GM19455 (cell line): Measurements from ENCODE around the gene DOK6.

Experiments used
- ATAC-seq: cut with Tn5 transposase; IDR thresholded peaks from one replicate; pipeline ENCODE4 v1.9.1; 2021; ENCODE audit not compliant: unreplicated experiment

DOK6 gene

DNA sequence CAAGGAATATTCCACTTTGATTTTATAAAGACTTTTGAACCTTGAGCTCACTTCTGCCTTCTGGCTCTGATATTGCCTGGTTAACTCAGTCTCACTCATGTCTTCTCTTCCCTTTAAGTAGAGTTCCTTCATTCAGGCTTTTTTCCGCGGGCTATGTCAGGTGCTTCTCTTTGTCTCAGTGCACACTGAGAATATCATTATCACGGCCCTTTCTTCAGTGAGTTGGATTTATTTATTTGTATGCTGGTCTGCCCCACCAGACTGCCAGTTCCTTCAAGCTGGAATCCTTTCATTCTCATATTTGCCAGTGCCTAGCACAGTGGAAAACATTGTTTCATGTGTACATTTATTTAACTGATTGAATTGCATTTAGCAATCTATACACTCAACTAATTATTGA, 136.5 kb downstream of the DOK6 start:
- ATAC-seq, result no peak

DNA sequence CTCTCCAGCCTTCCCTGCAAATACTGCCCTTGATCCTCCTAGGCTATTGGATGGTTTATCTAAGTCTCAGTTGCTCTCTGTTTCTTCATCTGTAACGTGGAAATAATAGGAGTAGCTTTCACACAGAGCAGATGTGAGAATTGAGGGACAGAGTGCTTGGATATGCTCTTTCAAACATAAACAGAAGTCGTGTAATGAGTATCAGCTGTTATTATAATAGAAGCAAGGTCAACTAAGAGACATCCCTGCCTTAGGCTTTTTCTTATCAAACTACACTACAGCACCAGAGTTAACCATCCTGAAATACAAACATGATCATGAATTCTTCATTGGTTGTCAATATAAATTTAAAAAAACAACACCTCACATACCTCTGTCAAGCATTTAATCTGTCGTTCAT, 138.2 kb downstream of the DOK6 start:
- ATAC-seq, result no peak

DNA sequence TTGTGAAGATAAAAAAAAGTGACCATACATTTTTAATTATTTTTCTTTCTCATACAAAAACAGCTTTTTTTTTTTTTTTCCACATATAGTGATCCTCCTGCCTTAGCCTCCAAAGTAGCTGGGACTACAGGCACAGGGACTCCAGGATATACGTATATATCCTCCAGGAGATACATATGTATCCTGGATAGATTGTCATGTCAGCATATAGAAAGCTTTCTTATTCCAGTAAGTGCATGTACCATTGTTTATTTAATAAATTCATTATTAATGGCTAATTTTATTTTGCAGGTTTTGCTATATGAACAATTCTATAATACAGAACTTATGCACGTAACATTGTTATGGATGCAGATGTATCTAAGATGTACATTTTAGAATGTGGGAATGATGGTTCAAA, 138.7 kb downstream of the DOK6 start:
- no peak for ATAC-seq

DNA sequence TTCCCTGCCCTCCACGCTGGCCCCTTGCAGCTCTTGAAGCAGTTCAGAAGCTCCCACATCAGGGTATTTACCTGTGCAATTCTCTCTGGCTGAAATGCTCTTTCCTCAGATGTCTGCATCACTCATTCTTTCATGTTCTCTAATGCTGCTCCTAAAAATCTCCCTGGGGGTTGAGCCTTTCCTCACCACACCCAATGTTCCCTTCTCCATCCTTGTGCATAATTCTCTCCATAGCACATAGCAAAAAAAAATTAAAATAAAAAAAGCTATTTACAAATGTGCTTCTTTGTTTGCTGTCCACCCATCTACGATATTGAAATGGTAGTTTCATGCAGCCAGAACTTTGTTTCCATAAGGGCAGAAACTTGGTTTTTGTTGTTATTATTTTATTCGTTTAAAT, 155.5 kb downstream of the DOK6 start:
- ATAC-seq, result no peak

DNA sequence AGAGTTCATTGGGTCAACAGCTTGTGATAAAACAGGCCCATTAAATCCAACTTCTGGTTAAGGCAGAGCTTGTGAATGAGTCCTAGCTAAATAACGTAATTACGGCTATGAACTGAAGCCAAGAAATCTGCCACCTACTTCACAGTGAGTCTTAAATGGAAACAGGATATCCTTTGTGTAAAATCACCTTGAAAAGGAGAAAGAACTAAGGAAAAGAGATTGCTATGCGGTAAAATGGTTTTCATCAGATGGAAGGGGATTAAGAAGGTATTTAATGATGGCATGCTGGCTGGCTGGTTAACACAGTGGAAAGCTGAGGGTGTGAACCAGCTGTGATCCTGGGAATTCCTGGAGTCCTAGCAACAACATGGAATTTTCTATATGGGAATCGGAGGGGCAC, 156.6 kb downstream of the DOK6 start:
- no peak for ATAC-seq

DNA sequence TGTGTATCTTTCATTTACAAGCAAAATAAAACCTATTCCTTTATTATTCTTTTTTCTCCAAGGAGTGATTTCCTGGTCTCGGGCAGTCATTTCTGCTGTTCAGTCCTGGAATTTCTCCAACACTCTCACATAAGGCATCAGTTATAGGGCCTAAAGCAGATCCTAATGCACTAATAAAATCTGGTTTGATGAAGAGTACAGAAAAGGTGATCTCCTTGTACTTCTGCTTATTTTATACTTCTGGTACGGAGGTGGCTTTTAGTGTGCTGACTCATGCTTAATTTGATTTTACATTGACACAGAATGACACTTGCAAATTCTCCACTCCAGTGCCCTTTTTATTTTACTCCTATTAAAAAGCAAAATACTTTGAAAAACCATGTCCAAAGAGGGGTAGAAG, 157.4 kb downstream of the DOK6 start:
- ATAC-seq, result no peak

DNA sequence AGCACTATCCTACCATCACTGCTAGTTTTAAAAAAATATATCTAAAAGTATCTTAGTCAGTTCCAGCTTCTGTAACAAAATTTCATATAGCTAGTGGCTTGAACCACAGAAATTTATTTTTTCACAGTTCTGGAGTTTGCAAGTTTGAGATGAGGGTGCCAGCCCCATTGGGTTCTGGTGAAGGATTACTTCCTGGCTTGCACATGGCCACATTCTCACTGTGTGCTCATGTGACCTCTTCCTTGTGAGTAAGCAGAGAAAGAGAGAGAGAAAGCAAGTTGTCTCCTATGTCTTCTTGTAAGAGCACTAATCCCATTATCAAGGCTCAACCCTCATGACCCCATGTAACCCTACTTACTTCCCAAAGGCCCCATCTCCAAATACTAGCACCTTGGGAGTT, 158.9 kb downstream of the DOK6 start:
- ATAC-seq, result no peak

DNA sequence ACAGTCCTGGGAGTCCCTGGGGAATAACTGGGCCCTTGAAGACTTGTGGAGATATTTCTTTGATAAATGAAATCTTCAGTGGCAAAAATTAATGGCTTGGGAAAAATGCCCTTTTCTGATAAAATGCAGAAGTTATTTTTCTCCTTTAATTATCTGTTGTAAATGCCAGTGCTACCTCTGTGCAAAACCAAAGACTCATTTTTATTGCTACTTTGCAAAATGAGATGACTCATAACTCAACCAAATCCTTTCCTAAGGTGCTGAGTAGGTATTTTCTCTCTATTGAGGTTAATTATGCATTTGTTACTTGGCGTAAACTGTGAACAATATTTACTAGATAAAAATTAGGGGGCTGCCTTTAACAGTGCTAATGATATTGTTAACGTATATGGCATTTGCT, 163.9 kb downstream of the DOK6 start:
- no peak for ATAC-seq

DNA sequence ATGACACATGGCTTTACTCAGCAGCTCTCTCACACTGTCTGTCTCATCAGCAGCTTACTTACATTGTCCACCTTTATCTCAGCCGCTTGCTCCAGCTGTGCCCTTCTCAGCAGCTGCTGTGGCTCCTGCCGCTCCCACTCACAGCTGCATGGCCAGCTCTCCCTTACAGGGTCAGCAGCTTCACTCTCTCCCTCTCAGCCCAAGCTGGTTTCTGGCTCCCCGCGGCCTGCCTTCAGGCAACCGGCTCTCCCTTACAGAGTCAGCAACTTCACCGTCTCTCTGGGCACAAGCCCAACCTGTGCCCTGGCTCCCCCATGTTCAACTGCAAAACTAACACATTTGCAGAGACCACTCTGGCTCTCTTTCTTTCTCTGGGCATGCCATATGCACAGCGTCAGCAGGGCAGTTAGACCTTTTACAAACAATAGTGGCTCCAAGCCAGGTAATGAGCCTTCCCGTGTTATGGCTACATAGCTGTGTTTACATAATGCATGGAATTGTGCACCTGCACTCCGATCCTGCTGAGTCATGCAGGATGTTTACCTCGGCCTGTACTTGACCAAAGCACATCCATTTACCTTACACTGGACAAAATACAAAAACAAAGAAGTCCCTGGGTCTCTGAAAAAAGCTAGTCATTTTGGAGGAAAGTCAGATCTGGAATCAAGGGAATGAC, 167.3 kb downstream of the DOK6 start:
- ATAC-seq, result no peak

DNA sequence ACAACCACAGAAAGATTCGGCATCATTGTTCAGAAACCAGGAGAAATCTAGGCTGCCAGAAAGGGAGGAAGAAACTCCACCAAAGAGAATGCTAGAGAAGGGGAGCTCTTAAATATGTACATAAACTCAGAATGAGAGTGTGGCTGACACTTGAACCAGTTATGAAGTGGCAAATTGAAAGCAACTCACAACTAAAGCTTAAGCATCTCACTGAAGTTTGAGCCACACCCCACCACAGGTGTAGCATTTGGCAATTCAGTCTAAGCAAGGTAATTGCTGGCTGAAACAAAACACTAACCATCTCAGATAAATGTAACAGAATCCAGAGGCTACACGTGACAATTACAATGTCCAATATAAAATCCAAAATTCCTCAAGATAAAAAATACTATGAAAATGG, 168.4 kb downstream of the DOK6 start:
- no peak for ATAC-seq

DNA sequence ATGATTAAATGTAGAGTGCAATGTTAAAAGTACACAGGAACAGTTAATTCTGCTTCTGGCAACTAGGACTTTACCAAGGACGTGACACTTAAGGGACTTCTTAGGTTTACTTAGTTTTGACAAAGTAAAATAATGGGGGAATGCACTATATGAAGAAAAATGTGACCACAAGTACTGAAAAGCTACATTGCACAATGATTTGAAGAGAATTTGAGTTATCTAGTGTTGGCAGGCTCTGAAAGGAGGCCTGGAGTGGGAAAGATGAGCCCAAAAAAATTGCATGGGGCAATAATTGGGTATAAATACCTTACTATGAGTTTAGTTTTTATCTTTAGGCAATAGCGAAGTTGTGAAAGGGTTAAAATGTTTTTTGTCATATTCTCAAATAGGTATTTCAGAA, 173.7 kb downstream of the DOK6 start:
- ATAC-seq, result no peak

DNA sequence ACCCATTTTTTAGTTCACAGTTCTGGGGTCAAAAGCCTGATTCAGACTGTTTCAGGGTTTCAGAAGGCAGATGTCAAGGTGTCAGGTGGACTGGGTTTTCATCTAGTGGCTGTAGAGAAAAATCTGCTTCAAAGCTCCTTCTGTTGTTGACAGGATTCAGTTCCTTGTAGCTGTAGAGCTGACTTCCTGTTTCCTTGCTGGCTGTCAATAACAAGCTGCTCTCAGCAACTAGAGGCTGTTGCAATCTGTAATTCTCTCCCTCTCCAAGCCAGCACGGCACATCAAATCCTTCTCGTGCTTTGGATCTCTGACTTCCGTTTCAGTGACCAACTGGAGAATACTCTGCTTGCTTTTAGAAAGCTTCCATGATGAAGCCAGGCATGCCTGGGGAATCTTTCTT, 179.4 kb downstream of the DOK6 start:
- ATAC-seq, result peak; percentile 69

DNA sequence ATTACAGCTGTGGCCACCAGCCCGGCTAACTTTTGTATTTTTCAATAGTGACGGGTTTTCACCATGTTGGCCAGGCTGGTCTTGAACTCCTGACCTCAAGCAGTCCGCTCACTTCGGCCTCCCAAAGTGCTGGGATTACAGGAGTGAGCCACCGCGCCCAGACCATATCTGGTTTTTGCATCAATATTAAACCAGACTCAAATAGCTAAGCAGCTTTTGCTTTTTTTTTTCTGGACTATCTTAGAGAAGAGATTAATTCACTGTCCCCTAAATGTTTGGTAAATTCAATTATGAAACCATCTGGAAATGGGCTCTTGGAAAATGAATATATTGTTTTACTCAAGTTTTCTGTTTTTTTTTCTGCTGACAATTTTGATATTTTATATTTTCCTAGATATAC, 183.7 kb downstream of the DOK6 start:
- no peak for ATAC-seq

DNA sequence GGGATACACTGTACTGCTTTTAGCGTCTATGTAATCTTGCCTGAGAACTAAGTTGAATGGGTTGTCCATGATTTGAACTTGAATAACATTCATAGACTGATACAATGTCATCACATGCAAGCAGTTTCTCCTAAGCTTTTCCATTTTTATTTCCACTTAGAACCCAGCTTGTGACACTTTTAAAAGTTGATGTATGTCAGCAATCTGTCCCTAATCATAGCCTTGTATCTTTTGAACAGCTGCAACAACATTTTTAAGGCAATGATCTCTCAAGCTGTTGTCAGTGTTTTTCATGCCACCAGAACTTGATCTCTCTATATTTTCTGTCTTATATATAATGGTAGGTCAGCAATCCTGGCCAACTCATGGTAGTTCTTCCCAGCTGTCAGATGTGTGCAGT, 185.0 kb downstream of the DOK6 start:
- ATAC-seq, result no peak

DNA sequence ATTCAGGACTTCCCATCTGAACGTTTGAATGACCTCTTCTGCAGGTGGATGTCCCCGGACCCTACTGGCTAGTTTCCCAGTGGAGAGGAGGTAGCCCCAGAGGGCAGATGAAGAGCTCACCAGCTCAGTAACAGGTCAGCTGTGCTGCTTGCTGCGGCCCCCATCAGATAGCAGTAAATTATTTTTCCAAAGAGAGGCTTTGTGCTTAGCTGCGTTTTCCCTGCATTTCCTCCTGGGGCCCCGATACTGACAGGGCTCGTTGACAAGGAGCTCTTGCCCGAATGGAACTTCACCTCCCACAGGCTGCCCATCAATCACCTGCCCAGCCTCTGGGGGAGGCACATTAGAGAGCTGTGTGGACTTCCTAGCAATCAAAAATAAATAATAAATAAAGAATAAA, 185.8 kb downstream of the DOK6 start:
- ATAC-seq, result no peak

DNA sequence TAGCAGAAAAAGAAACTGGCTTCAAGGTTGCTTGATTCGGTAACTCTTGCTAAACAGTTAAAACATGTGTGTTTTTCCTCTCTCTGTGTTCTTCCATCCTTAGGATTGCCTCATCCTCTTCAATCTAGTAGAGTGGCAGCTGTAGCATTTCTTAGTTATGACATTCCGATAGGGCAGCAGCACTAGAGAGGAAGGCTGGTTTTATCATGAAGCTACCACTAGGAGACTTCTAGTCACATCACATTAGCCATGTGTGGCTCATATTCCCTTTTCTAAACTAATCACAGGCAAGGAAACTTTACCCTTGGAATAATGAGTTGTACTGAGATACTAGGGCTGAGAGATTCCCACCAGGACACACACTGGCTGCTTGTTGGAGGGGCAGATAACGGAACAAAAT, 187.6 kb downstream of the DOK6 start:
- ATAC-seq, result no peak

DNA sequence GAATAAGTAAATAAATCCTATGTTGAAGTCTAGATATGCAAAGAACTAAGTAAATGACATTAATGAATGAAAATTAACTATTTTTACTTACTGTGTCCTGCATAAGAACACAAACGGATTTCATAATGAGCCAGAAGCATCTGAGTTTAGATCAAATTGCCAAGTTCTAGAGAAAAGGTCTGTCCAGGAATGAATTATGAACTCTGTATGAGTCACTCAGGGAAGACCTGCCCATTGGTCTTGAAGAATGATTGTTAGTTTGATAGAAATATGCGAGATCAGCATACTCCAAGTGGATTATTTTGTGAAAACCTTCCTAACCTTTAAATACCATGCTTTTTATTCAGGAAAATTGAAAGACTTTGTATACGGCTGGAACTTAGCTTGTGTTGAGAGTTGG, 189.5 kb downstream of the DOK6 start:
- no peak for ATAC-seq

DNA sequence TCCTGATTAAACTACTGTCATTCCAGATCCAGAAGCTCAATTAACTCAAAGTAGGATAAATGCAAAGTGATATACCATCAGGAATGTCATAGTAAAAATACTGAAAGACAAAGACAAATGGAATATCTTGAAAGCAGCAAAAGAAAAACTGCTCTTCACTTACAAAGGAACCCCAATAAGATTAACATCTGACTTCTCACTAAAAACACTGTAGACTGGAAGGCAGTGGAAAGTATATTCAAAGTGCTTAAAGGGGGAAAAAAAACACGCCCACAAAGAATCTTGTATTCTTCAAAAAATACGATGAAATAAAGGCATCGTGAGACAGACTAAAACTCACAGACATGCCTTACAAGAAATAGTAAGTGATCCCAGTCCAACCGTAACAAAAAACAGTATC, 195.7 kb downstream of the DOK6 start:
- no peak for ATAC-seq

DNA sequence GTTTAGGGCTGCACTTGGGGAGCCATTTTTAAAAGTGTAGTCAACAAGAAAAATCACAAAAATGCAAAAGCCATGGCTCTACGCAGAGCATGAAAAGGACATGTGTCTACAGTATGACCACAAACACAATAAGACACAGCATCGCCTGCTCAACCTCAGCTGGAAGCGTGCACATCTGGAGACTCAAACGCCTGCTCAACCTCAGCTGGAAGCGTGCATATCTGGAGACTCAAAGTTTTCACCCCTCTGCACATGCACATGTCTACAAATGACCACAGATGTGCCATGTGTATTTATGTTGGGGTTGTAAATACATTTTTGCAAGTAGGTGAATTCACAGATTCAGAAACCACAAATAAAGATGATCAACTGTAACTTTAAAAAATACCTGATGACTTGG, 196.9 kb downstream of the DOK6 start:
- no peak for ATAC-seq

DNA sequence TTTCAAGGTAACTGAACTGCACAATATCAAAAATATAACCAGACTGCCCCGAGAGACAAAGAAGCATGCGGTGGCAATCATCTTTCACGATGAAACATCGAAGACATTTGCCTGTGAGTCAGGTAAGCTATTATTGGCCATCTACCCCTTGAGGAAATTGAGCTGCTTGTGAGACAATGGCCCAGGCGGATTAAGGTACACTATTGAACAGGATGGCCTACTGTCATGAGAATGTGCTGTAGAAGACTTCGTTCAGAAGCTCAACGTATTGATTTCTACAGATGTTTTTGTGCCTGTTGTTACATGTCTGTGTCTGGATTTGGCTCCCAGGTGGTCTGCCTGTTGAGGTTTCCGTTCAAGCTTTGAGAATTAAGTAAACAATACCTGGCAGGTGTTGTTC, 198.7 kb downstream of the DOK6 start:
- no peak for ATAC-seq

DNA sequence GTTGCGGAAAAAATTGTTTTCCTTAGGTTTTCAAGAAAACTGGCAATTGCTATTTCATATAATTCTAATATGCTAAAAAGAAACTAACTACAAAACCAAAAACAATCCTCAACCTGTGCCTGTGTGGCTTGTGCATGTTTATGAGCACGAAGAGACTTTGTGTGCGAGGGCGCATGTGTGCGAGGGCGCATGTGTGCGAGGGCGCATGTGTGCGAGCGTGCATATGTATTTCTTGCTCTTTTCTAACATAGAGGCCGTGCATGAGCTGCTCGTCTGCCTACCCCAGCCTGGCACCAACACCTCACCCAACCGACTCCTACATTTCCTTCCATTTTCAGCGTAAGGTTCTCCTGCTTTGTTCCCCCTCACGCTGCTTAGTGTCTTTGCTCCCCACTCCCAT, 211.6 kb downstream of the DOK6 start:
- ATAC-seq, result no peak

DNA sequence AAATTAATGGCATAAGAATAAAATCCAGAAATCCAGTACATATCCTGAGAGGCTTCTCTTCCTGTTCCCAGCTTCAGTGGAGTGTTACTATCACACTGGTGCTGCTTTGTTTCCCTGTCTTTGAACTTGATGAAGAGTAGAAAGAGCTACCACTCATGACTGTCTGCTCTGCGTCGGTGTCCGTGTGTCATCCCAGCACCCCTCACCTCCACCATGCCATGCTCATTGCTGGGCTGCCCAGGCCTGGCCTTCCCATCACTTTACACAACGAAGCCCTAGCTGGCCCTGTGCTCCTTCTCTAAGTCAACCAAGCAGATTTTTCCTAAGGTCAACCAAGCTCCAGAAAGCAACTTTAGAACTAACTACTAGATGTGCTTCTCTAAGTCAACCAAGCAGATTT, 215.4 kb downstream of the DOK6 start:
- no peak for ATAC-seq

DNA sequence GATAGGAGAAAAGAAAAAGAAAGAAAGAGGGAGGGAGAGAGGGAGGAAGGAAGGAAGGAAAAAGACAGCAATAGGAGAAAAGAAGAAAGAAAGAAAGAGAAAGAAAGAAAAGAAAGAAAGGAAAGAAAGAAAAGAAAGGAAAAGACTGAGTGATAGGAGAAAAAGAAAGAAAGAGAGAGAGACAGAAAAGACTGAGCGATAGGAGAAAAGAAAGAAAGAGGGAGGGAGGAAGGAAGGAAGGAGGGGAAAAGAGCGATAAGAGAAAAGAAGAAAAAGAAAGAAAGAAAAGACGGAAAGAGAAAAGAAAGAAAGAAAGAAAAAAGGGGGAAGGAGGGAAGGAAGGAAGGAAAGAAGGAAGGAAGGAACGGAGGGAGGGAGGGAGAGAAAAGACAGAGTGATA, 216.7 kb downstream of the DOK6 start:
- no peak for ATAC-seq

DNA sequence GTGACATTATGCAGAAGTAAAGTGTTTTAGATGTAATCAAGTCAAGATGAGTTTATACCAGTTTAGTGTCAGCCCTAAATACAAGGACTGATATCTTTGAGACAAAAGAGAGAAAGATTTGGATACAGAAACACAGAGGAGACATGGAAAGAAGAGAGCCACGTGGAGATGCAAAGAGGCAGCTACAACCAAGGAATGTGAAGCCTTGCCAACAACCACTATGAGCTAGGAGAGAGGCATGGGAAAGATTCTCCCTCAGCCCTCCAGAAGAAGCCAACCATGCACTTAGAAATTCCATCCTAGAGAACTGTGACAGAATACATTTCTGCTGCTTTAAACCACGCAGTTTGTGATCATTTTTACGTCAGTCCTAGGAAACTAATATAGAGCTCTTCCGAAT, 217.2 kb downstream of the DOK6 start:
- no peak for ATAC-seq
